Pons (tissue), 1 donor: ENCODE data around the gene MDFI.
A peak's percentile ranks its signal among the peaks of the same experiment; 100 is the strongest.

Source experiments
- DNase-seq: peaks from one replicate; pipeline ENCODE4 v3.0.0-alpha.2; 2016; ENCODE audit warnings: low spot score

MDFI gene

GRCh38 chr6:41688256-41688965 is 50.1 kb downstream of the MDFI start:
- peak; percentile 47 for DNase-seq

- DNase-seq: peak; percentile 48
These were observed 51.1 kb downstream of the MDFI start for GRCh38 chr6:41689171-41690008.

GRCh38 chr6:41690541-41691330 is 52.5 kb downstream of the MDFI start:
- DNase-seq: no peak

GRCh38 chr6:41691426-41692079 is 53.3 kb downstream of the MDFI start:
- peak; percentile 26 for DNase-seq

- peak; percentile 20 for DNase-seq
These were observed 53.9 kb downstream of the MDFI start for GRCh38 chr6:41692080-41692675.

- no peak for DNase-seq
These were observed 54.5 kb downstream of the MDFI start for GRCh38 chr6:41692730-41693129.

- peak; percentile 98 for DNase-seq
These were observed 55.3 kb downstream of the MDFI start for GRCh38 chr6:41693281-41694240.

- DNase-seq: peak; percentile 44
These were observed 56.7 kb downstream of the MDFI start for GRCh38 chr6:41694815-41695526.

- DNase-seq: peak; percentile 57
These were observed 57.6 kb downstream of the MDFI start for GRCh38 chr6:41695825-41696224.

GRCh38 chr6:41696788-41697187 is 58.5 kb downstream of the MDFI start:
- DNase-seq: no peak

GRCh38 chr6:41697861-41698781 is 59.9 kb downstream of the MDFI start:
- DNase-seq: peak; percentile 44

GRCh38 chr6:41699063-41699462 is 60.8 kb downstream of the MDFI start:
- DNase-seq: no peak

GRCh38 chr6:41700463-41701347 is 62.4 kb downstream of the MDFI start:
- DNase-seq: peak; percentile 57

GRCh38 chr6:41702089-41702745 is 63.9 kb downstream of the MDFI start:
- DNase-seq: no peak

- DNase-seq: no peak
These were observed 64.7 kb downstream of the MDFI start for GRCh38 chr6:41702771-41703494.
